22Rv1 (cell line): ENCODE measurements around the gene PISD.
"Not testable (repeated sequence)": the region's sequence is repeated elsewhere in the genome, so short reads cannot be mapped to it uniquely, and the experiment has no call there.

Experiments used
- ZFX ChIP-seq: fragments of 450-650 bp; IDR thresholded peaks from 2 replicates; pipeline ENCODE4 v1.6.1; 2017; ENCODE audit warnings: antibody characterized with exemption, borderline replicate concordance
- TF ChIP-seq, protein P1 (sequence below): fragments of 450-650 bp; IDR thresholded peaks from 2 replicates; pipeline ENCODE4 v1.5.1; 2017; ENCODE audit warnings: mild to moderate bottlenecking

DNA sequence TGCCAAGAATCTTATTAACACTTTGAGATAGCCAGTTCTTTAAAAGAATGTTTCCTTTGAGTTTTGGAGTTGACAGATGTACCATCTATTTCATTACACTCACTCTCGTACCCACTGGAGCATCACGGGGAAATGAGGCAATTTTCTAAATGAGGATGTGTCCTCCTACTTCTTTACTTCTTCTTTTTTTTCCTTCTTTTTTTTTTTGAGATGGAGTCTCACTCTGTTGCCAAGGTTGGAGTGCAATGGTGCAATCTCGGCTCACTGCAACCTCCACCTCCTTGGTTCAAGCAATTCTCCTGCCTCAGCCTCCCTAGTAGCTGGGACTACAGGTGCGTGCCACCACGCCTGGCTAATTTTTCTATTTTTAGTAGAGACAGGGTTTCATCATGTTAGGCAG lies 12.2 kb upstream of the PISD start:
- TF ChIP-seq, protein P1, sequence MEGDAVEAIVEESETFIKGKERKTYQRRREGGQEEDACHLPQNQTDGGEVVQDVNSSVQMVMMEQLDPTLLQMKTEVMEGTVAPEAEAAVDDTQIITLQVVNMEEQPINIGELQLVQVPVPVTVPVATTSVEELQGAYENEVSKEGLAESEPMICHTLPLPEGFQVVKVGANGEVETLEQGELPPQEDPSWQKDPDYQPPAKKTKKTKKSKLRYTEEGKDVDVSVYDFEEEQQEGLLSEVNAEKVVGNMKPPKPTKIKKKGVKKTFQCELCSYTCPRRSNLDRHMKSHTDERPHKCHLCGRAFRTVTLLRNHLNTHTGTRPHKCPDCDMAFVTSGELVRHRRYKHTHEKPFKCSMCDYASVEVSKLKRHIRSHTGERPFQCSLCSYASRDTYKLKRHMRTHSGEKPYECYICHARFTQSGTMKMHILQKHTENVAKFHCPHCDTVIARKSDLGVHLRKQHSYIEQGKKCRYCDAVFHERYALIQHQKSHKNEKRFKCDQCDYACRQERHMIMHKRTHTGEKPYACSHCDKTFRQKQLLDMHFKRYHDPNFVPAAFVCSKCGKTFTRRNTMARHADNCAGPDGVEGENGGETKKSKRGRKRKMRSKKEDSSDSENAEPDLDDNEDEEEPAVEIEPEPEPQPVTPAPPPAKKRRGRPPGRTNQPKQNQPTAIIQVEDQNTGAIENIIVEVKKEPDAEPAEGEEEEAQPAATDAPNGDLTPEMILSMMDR = not testable (repeated sequence)
- TF ChIP-seq ZFX = not testable (repeated sequence)
